ENCODE results near the gene PEDS1. TPM values are rescaled to one million over a fixed set of nuclear protein-coding genes. Genes with fewer than 3 reads are reported as not detected.

Gene PEDS1
- total and polyA plus RNA-seq, 8 donors: 27.5 to 39.9 (median 31.9) TPM

DNA sequence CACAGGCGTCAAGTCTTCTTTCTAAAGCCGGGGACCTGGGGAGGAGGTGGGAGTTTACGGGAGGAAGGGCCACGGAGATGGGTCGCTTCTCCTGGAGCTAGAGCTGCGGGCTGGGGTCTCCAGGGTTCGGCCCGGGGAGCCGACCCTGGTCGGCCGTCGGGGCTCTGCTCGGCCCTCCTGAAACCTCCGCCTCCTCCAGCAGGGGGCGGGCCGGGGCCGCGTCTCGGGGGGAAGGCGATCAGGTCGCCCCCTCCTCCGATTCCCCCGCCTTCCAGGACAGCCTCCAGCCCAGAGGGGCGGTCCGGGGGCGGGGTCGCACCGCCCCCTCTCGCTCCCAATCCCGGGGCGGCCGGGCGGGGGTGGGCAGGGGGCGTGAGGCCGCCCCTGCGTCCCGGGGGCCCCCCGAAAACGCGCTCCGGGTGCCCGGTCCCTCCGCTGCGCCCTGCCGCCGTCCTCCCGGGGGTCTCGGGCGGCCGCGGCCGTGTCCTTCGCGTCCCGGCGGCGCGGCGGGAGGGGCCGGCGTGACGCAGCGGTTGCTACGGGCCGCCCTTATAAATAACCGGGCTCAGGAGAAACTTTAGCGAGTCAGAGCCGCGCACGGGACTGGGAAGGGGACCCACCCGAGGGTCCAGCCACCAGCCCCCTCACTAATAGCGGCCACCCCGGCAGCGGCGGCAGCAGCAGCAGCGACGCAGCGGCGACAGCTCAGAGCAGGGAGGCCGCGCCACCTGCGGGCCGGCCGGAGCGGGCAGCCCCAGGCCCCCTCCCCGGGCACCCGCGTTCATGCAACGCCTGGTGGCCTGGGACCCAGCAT lies 36.9 kb upstream of the PEDS1 start, which contains the start of gene CEBPB:
CEBPB (plus strand) TSS at position 580 of the 814 bp plus-strand sequence; CDS start at position 784, 204 bp downstream.
- peaks cover 11 to 70% of the 10 kb centered on the region in 2 donors for H3K4me1 ChIP-seq
- H3K9me3 ChIP-seq: no peaks in the 10 kb centered on the region
- TF ChIP-seq, protein P1, sequence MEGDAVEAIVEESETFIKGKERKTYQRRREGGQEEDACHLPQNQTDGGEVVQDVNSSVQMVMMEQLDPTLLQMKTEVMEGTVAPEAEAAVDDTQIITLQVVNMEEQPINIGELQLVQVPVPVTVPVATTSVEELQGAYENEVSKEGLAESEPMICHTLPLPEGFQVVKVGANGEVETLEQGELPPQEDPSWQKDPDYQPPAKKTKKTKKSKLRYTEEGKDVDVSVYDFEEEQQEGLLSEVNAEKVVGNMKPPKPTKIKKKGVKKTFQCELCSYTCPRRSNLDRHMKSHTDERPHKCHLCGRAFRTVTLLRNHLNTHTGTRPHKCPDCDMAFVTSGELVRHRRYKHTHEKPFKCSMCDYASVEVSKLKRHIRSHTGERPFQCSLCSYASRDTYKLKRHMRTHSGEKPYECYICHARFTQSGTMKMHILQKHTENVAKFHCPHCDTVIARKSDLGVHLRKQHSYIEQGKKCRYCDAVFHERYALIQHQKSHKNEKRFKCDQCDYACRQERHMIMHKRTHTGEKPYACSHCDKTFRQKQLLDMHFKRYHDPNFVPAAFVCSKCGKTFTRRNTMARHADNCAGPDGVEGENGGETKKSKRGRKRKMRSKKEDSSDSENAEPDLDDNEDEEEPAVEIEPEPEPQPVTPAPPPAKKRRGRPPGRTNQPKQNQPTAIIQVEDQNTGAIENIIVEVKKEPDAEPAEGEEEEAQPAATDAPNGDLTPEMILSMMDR (IDR thresholded peaks at IDR 0.05): peak; percentile 75 to 84
- DNase-seq (peak; percentile 94 to 98 (median 96)), ATAC-seq (peak; percentile 78)
- peaks cover 0 to 32% of the 10 kb centered on the region in 2 donors for H3K36me3 ChIP-seq
- intact Hi-C loops (cut with DNase I): no loop called here
- peak within 1 kb of the TSS; percentile 72 to 75 for H3K4me3 ChIP-seq
- H3K27ac ChIP-seq: peak within 1 kb of the TSS; percentile 99
- H3K27me3 ChIP-seq: no peaks in the 10 kb centered on the region

DNA sequence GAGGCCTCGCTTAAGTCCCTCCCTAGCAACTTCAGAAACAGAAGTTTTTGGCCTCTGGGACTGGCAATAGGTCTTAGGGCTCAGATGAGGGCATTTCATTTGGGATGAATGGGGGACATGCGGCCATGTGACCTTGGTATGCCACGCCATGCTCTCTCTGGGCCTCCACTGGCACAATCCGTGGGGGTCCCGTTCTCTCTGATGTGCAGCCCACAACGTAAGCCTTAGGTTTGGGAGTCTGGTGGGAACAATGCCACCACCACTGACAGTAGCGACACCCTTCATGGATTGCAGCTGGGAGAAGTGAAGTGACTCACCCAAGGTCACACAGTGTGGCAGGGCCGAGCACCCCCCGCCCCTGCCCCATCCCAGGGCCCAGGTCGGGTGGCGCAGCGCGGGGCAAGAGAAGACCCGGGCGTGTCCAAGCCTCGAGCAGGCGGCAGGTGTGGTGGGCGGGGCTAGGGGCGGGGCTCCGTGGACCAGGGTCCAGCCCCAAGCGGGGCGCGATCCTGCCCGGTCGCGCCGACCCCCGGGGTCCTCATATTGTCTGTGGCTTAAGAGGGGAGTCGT lies 36.2 kb upstream of the PEDS1 start:
- H3K4me1 ChIP-seq: peaks cover 11 to 63% of the 10 kb centered on the region in 2 donors
- ATAC-seq (peak; percentile 24), DNase-seq (peak in 2 of 4 donors; percentile 67 to 92)
- peaks cover 0 to 25% of the 10 kb centered on the region in 2 donors for H3K36me3 ChIP-seq
- TF ChIP-seq, protein P1 (IDR thresholded peaks at IDR 0.05): no peak
- H3K27me3 ChIP-seq: no peaks in the 10 kb centered on the region
- no peaks in the 10 kb centered on the region for H3K9me3 ChIP-seq
- H3K4me3 ChIP-seq: peak overlapping the region; percentile 72 to 75
- H3K27ac ChIP-seq: peak overlapping the region; percentile 99
- intact Hi-C loops (cut with DNase I): loop anchor here (5.0 kb wide), 2 partner anchors 273 to 388 kb away; no protein-coding TSS in a partner anchor

DNA sequence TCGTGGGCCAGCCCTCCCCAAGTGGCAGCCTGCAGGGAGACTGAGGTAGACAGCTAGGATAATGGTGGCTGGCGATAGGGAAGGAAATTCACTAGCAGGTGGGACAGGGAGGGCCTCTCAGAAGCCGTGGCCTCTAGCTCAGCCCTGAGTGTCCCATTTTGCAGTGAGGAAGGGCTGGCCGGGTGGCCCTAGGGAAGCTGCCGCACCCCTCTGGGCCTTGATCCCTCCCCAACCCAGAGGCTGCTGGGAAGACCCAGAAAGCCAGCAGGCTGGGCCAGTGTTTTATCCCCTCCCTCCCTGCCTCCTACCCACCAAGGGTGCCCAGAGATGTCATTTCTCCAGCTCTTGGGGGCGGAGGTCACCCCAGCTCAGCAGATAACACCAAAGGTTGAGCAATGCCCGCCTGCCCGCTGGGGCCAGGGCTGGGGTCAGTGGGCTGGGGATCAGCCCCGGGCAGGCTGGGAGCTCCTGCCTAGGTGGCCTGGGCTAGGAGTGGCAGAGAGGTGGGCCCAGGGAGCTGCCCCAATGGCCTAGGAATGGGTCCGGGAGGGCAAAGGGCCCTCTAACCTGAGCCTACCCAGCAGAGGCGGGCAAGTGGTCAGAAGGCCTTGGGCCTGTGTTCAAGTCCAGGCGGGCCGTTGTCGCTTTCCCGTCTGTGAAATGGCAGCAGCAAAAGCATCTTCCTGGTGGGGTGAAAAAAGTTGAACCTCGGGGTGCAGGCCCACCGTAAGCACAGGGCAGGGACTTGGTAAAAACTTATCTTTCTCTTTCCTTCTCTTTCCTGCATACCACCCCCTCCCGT lies 35.6 kb upstream of the PEDS1 start:
- Histone ChIP-seq H3K27me3 (no peaks in the 10 kb centered on the region), H3K4me3 (no peak overlapping the region), H3K9me3 (no peaks in the 10 kb centered on the region), H3K36me3 (peaks cover 0 to 18% of the 10 kb centered on the region in 2 donors), H3K27ac (peak overlapping the region in 1 of 2 donors; percentile 99), H3K4me1 (peaks cover 8 to 56% of the 10 kb centered on the region in 2 donors)
- ATAC-seq (no peak), DNase-seq (peak in 1 of 4 donors; percentile 82)
- intact Hi-C loops (cut with DNase I): loop anchor here (5.0 kb wide), 2 partner anchors 273 to 388 kb away; no protein-coding TSS in a partner anchor
- TF ChIP-seq, protein P1 (IDR thresholded peaks at IDR 0.05): no peak

DNA sequence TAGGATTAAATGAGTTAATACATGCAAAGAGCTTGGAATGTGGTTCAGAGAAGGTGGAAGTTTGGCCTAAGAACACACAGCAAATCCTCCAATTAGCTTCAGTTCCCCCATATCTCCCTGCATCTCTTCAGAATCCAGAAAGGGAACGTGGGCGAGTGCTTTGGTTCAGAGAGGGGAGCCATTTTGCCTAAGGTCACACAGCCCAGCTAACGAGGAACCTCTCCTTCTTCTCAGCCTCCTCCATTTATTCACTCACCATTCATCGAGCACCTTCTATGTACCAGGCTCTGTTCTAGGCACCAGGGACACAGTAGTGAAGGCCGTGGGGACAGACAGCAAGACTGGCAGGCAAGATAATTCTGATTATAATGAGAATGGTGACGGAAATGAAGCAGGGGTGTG lies 34.8 kb upstream of the PEDS1 start:
- Histone ChIP-seq H3K9me3 (no peaks in the 10 kb centered on the region), H3K36me3 (peaks cover 0 to 10% of the 10 kb centered on the region in 2 donors), H3K4me3 (no peak overlapping the region), H3K27ac (peak overlapping the region in 1 of 2 donors; percentile 99), H3K27me3 (no peaks in the 10 kb centered on the region), H3K4me1 (peaks cover 0 to 48% of the 10 kb centered on the region in 2 donors)
- ATAC-seq: no peak
- intact Hi-C loops (cut with DNase I): loop anchor here (5.0 kb wide), 2 partner anchors 274 to 389 kb away; no protein-coding TSS in a partner anchor
- TF ChIP-seq, protein P1 (IDR thresholded peaks at IDR 0.05): no peak
- no peak for DNase-seq
